ENCODE results near the gene ALG12. TPM values are rescaled to one million over a fixed set of nuclear protein-coding genes. Genes with fewer than 3 reads are reported as not detected.

The ALG12 gene
- total and polyA plus RNA-seq, 2 of the 13 experiments (the other 11 are each of a cell fraction or from before 2014, with no cell fraction given) = 7.8 to 15.8 TPM

GRCh38 chr22:49917974-49918910 lies at the start of gene ALG12, which contains the start of gene CRELD2 (continued):
- no peak for TF ChIP-seq ZNF646 (CRISPR knock-in tag; IDR thresholded peaks at IDR 0.05)
- no peak for TF ChIP-seq TP53 (CRISPR knock-in tag; conservative IDR thresholded peaks at IDR 0.05)
- 0 out of 2 replicates have a peak, but pooled peaks have one; percentile 21 for TF ChIP-seq EED (CRISPR knock-in tag; IDR thresholded peaks at IDR 0.05)
- TF ChIP-seq DBP (CRISPR knock-in tag; IDR thresholded peaks at IDR 0.05; ENCODE audit: not compliant biosample characterization) = no peak
- TF ChIP-seq ATM (IDR thresholded peaks at IDR 0.05; ENCODE audit: borderline replicate concordance) = no peak
- TF ChIP-seq ZSCAN25 (CRISPR knock-in tag; IDR thresholded peaks at IDR 0.05) = peak; percentile 68; the same call in 1 of the 2 replicates
- TF ChIP-seq ZNF331 (CRISPR knock-in tag; IDR thresholded peaks at IDR 0.05) = peak; percentile 26; the same call in 1 of the 2 replicates
- 0 out of 2 replicates have a peak, but pooled peaks have one; percentile 35 for TF ChIP-seq ZNF12 (CRISPR knock-in tag; IDR thresholded peaks at IDR 0.05)
- no peak for TF ChIP-seq ZNF580 (CRISPR knock-in tag; IDR thresholded peaks at IDR 0.05; ENCODE audit: borderline replicate concordance, low read depth)
- TF ChIP-seq YEATS4 (CRISPR knock-in tag; IDR thresholded peaks at IDR 0.05; ENCODE audit: borderline replicate concordance) = peak; percentile 84; the same call in 1 of the 2 replicates
- TF ChIP-seq TFDP2 (CRISPR knock-in tag; IDR thresholded peaks at IDR 0.05) = peak; percentile 82
- TF ChIP-seq THAP11 (CRISPR knock-in tag; IDR thresholded peaks at IDR 0.05) = peak; percentile 83
- no peak for TF ChIP-seq ZNF484 (CRISPR knock-in tag; IDR thresholded peaks at IDR 0.05; ENCODE audit: borderline replicate concordance, low read depth)
- TF ChIP-seq ZIK1 (CRISPR knock-in tag; IDR thresholded peaks at IDR 0.05; ENCODE audit: borderline replicate concordance, low read depth) = 0 out of 2 replicates have a peak, but pooled peaks have one; percentile 50
- no peak for TF ChIP-seq RCOR2 (CRISPR knock-in tag; IDR thresholded peaks at IDR 0.05)
- no peak for TF ChIP-seq SRF (IDR thresholded peaks at IDR 0.05; ENCODE audit: low read depth, low read length)
- no peak for TF ChIP-seq FOXK2 (IDR thresholded peaks at IDR 0.05)
- peak; percentile 70 for TF ChIP-seq ASH2L (IDR thresholded peaks at IDR 0.05; ENCODE audit: insufficient read length, low read depth, low read length)
- no peak for TF ChIP-seq ZNF572 (CRISPR knock-in tag; IDR thresholded peaks at IDR 0.05)
